T-cell (primary cell): ENCODE measurements around the gene WRAP53. TPM values are rescaled to one million over a fixed set of nuclear protein-coding genes. Genes with fewer than 3 reads are reported as not detected.

ENCODE experiments used
- ATAC-seq, 4 experiments: fragments of 200-7000 bp in 3 of 4; fragments of 150-1000 bp in 1 of 4; cut with Tn5 transposase; replicated peaks in 1 of 4; 1 replicate in 3 of 4; 2 replicates in 1 of 4; pipeline ENCODE4 v1.10.0; 2021; ENCODE audit warnings: moderate library complexity in 3 of 4, mild to moderate bottlenecking in 2 of 4, moderate number of reproducible peaks in 1 of 4
- CTCF ChIA-PET, 2 donors: fragments of 300-600 bp; sonication (Branson Sonifier 250); formaldehyde crosslinking; loops; one replicate each; lab custom pipeline; 2022; ENCODE audit warnings: antibody characterized with exemption in 2 of 2; lab: Charles Lee
- POLR2A ChIA-PET, 2 donors: fragments of 300-600 bp; sonication (Branson Sonifier 250); formaldehyde crosslinking; loops; one replicate each; lab custom pipeline; 2022; ENCODE audit warnings: antibody characterized with exemption in 2 of 2; lab: Charles Lee
- DNase-seq, 35 experiments: peaks; one replicate each; pipeline versions ENCODE4 v3.0.0 to v3.0.0-alpha.2; 2013 to 2023
- H3K27ac ChIP-seq: one replicate; pipeline ENCODE4 v1.5.1; 2013; ENCODE audit warnings: low read length
- H3K27me3 ChIP-seq, 2 experiments: replicated peaks in 1 of 2; 1 replicate in 1 of 2; 2 replicates in 1 of 2; pipeline versions ENCODE4 v1.6.1 to v1.7.0; 2013; ENCODE audit warnings: low read length in 1 of 2, mixed read lengths in 1 of 2; ENCODE audit not compliant: control insufficient read depth in 2 of 2, insufficient read depth in 2 of 2; ENCODE audit errors: extremely low read depth in 1 of 2
- H3K36me3 ChIP-seq, 2 donors: 1 replicate in 1 of 2; 2 replicates in 1 of 2; pipeline versions ENCODE4 v1.6.1 to v1.7.0; 2013; ENCODE audit warnings: low read length in 1 of 2; ENCODE audit not compliant: control insufficient read depth in 2 of 2, insufficient read depth in 1 of 2; ENCODE audit errors: extremely low read depth in 1 of 2
- H3K4me1 ChIP-seq, 2 experiments: 1 replicate in 1 of 2; 2 replicates in 1 of 2; pipeline versions ENCODE4 v1.6.1 to v1.7.0; 2013; ENCODE audit warnings: low read length in 2 of 2, mixed read lengths in 1 of 2; ENCODE audit not compliant: insufficient read depth in 2 of 2, control insufficient read depth in 1 of 2; ENCODE audit errors: extremely low read depth in 1 of 2
- H3K4me3 ChIP-seq, 2 donors: 1 replicate in 1 of 2; 2 replicates in 1 of 2; pipeline versions ENCODE4 v1.5.1 to v1.7.0; 2013; ENCODE audit warnings: mild to moderate bottlenecking in 2 of 2, low read length in 1 of 2, moderate library complexity in 1 of 2; ENCODE audit not compliant: control insufficient read depth in 1 of 2; ENCODE audit errors: extremely low read depth in 1 of 2
- H3K9me3 ChIP-seq: 2 replicates; pipeline ENCODE4 v1.7.0; 2013
- H3K27ac Mint-ChIP-seq, 2 donors: one replicate each; pipeline ENCODE4 v1.8.0; 2020 to 2021; ENCODE audit warnings: mild to moderate bottlenecking in 2 of 2, mixed read lengths in 2 of 2
- H3K27me3 Mint-ChIP-seq, 2 donors: one replicate each; pipeline ENCODE4 v1.8.0; 2021 to 2022; ENCODE audit warnings: mixed read lengths in 2 of 2
- H3K36me3 Mint-ChIP-seq: one replicate; pipeline ENCODE4 v1.8.0; 2021; ENCODE audit warnings: mixed read lengths
- H3K4me1 Mint-ChIP-seq, 3 donors: one replicate each; pipeline ENCODE4 v1.8.0; 2020 to 2022; ENCODE audit warnings: mixed read lengths in 3 of 3, mild to moderate bottlenecking in 1 of 3
- H3K4me3 Mint-ChIP-seq, 3 donors: one replicate each; pipeline ENCODE4 v1.8.0; 2020 to 2022; ENCODE audit warnings: mild to moderate bottlenecking in 3 of 3, mixed read lengths in 3 of 3, moderate library complexity in 3 of 3
- H3K9me3 Mint-ChIP-seq, 3 donors: one replicate each; pipeline ENCODE4 v1.8.0; 2020 to 2022; ENCODE audit warnings: mixed read lengths in 3 of 3
- WGBS: methylation state at CpG from one replicate; pipeline ENCODE4 v1.1.5; 2013; ENCODE audit warnings: missing lambda C conversion rate; ENCODE audit not compliant: insufficient coverage; 5-methylcytosine and 5-hydroxymethylcytosine counted together
- total RNA-seq, 35 experiments: library from RNA in 6 of 35; stranded (reverse) in 6 of 35; fragments of 120-200 nt in 1 of 35; gene quantifications; one replicate each; pipeline versions ENCODE4 v1.2.1 to v1.2.4 and lab custom pipeline; 2013 to 2026

Gene WRAP53
- total RNA-seq, 5 donors from 2014 or later (not counting 1 experiment from before 2014, with no cell fraction given) = 8.0 to 14.6 (median 13.1) TPM

GRCh38 chr17:7706631-7707354 is 18.5 kb downstream of the WRAP53 start:
- no peak overlapping the region for H3K27ac ChIP-seq
- no peak overlapping the region for H3K4me3 ChIP-seq
- peaks cover 27 to 37% (median 33%) of the 10 kb centered on the region in 3 donors for H3K4me1 Mint-ChIP-seq
- WGBS = 92% methylated on average over 1 of the region's 3 CpGs
- peaks cover 7 to 12% of the 10 kb centered on the region in 2 donors for H3K36me3 ChIP-seq
- CTCF ChIA-PET = interaction anchor here in 1 of 2 donors (0.5 kb wide), 1 partner anchor 78 kb away, joined by 3 read pairs; no protein-coding TSS in a partner anchor
- H3K27me3 ChIP-seq = peaks cover 0 to 90% of the 10 kb centered on the region in 2 experiments
- no peak for DNase-seq
- H3K36me3 Mint-ChIP-seq = peaks cover 18% of the 10 kb centered on the region
- POLR2A ChIA-PET = no interaction called here
- H3K27me3 Mint-ChIP-seq = peaks cover 55 to 72% of the 10 kb centered on the region in 2 donors
- H3K9me3 Mint-ChIP-seq = no peaks in the 10 kb centered on the region
- no peaks in the 10 kb centered on the region for H3K9me3 ChIP-seq
- peak overlapping the region in 1 of 3 donors; percentile 66 for H3K4me3 Mint-ChIP-seq
- ATAC-seq = no peak
- H3K27ac Mint-ChIP-seq = no peak overlapping the region
- peaks cover 3 to 22% of the 10 kb centered on the region in 2 experiments for H3K4me1 ChIP-seq

GRCh38 chr17:7707446-7707845 is 19.2 kb downstream of the WRAP53 start:
- ATAC-seq (no peak), DNase-seq (peak in 1 of 35 experiments; percentile 1)
- Mint-ChIP-seq H3K27ac (no peak overlapping the region), H3K27me3 (peaks cover 56 to 72% of the 10 kb centered on the region in 2 donors), H3K36me3 (peaks cover 12% of the 10 kb centered on the region), H3K9me3 (no peaks in the 10 kb centered on the region), H3K4me1 (peaks cover 28 to 37% (median 37%) of the 10 kb centered on the region in 3 donors), H3K4me3 (no peak overlapping the region)
- Histone ChIP-seq H3K4me3 (no peak overlapping the region), H3K27ac (no peak overlapping the region), H3K36me3 (peaks cover 7% of the 10 kb centered on the region in 2 donors), H3K27me3 (peaks cover 0 to 90% of the 10 kb centered on the region in 2 experiments), H3K9me3 (no peaks in the 10 kb centered on the region), H3K4me1 (peaks cover 3 to 22% of the 10 kb centered on the region in 2 experiments)
- WGBS = 77% methylated on average over 5 of the region's 9 CpGs
- POLR2A ChIA-PET = interaction anchor here in 1 of 2 donors (0.5 kb wide), 1 partner anchor 24 kb away, joined by 5 read pairs; no protein-coding TSS in a partner anchor
- CTCF ChIA-PET = no interaction called here

GRCh38 chr17:7707858-7708750 is 19.8 kb downstream of the WRAP53 start:
- no peak overlapping the region for H3K4me3 Mint-ChIP-seq
- no peaks in the 10 kb centered on the region for H3K9me3 Mint-ChIP-seq

GRCh38 chr17:7709031-7709430 is 20.8 kb downstream of the WRAP53 start:
- POLR2A ChIA-PET = interaction anchor here in 1 of 2 donors (0.6 kb wide), 1 partner anchor 148 kb away, joined by 3 read pairs; no protein-coding TSS in a partner anchor
- Mint-ChIP-seq H3K27ac (no peak overlapping the region), H3K4me3 (no peak overlapping the region), H3K36me3 (no peaks in the 10 kb centered on the region), H3K4me1 (peaks cover 25 to 46% (median 40%) of the 10 kb centered on the region in 3 donors), H3K9me3 (no peaks in the 10 kb centered on the region), H3K27me3 (peaks cover 53 to 72% of the 10 kb centered on the region in 2 donors)
- Histone ChIP-seq H3K36me3 (no peaks in the 10 kb centered on the region), H3K4me3 (no peak overlapping the region), H3K4me1 (peaks cover 3 to 25% of the 10 kb centered on the region in 2 experiments), H3K27me3 (peaks cover 0 to 88% of the 10 kb centered on the region in 2 experiments), H3K27ac (no peak overlapping the region), H3K9me3 (no peaks in the 10 kb centered on the region)
- ATAC-seq (no peak), DNase-seq (peak in 1 of 35 experiments; percentile 0)
- WGBS = 77% methylated on average over 8 of the region's 11 CpGs
- CTCF ChIA-PET = no interaction called here

More at GRCh38 chr17:7707858-7708750, 19.8 kb downstream of the WRAP53 start:
- Mint-ChIP-seq H3K36me3 (peaks cover 6% of the 10 kb centered on the region), H3K4me1 (peaks cover 28 to 41% (median 40%) of the 10 kb centered on the region in 3 donors), H3K27me3 (peaks cover 57 to 74% of the 10 kb centered on the region in 2 donors), H3K27ac (no peak overlapping the region)
- Histone ChIP-seq H3K27ac (no peak overlapping the region), H3K27me3 (peaks cover 0 to 89% of the 10 kb centered on the region in 2 experiments), H3K4me3 (no peak overlapping the region), H3K9me3 (no peaks in the 10 kb centered on the region), H3K36me3 (peaks cover 1% of the 10 kb centered on the region in 2 donors), H3K4me1 (peaks cover 3 to 22% of the 10 kb centered on the region in 2 experiments)
- no peak for DNase-seq
- no peak for ATAC-seq
- CTCF ChIA-PET = interaction anchor here in 1 of 2 donors (0.6 kb wide), 1 partner anchor 412 kb away, joined by 7 read pairs; no protein-coding TSS in a partner anchor
- WGBS = 82% methylated on average over 15 of the region's 22 CpGs
- POLR2A ChIA-PET = interaction anchor here in 1 of 2 donors (0.5 kb wide), 1 partner anchor 23 kb away, joined by 5 read pairs; no protein-coding TSS in a partner anchor

- ATAC-seq = no peak
Observed at GRCh38 chr17:7710301-7710700, 22.0 kb downstream of the WRAP53 start.

More at GRCh38 chr17:7710301-7710700, 22.0 kb downstream of the WRAP53 start:
- ChIA-PET CTCF (no interaction called here), POLR2A (no interaction called here)
- H3K4me3 Mint-ChIP-seq = no peak overlapping the region
- Histone ChIP-seq H3K4me3 (no peak overlapping the region), H3K27me3 (peaks cover 0 to 90% of the 10 kb centered on the region in 2 experiments), H3K27ac (no peak overlapping the region), H3K4me1 (peaks cover 3 to 13% of the 10 kb centered on the region in 2 experiments), H3K36me3 (no peaks in the 10 kb centered on the region), H3K9me3 (no peaks in the 10 kb centered on the region)
- 73% methylated on average over 5 of the region's 7 CpGs for whole genome bisulfite sequencing
- DNase-seq = no peak
- no peaks in the 10 kb centered on the region for H3K9me3 Mint-ChIP-seq
- peaks cover 54 to 75% of the 10 kb centered on the region in 2 donors for H3K27me3 Mint-ChIP-seq
- peak overlapping the region in 1 of 2 donors; percentile 30 for H3K27ac Mint-ChIP-seq
- no peaks in the 10 kb centered on the region for H3K36me3 Mint-ChIP-seq
- H3K4me1 Mint-ChIP-seq = peaks cover 17 to 37% (median 32%) of the 10 kb centered on the region in 3 donors
